NOMO-1 treated with DMSO at 0.1 percent for 48 hours (cell line): ENCODE data around the gene KLF13.
A peak's percentile ranks its signal among the peaks of the same experiment; 100 is the strongest.

ENCODE experiments used
- DNase-seq: peaks from one replicate; lab custom pipeline; 2025; ENCODE audit not compliant: unreplicated experiment; lab: John Stamatoyannopoulos, UW

The KLF13 gene

GRCh38 chr15:31330836-31331235, 4.2 kb downstream of the KLF13 start:
- DNase-seq, result no peak

- DNase-seq, result no peak
These were observed 4.8 kb downstream of the KLF13 start for GRCh38 chr15:31331389-31331788.

- DNase-seq, result no peak
These were observed 5.5 kb downstream of the KLF13 start for GRCh38 chr15:31332020-31332680.

- DNase-seq, result no peak
These were observed 6.0 kb downstream of the KLF13 start for GRCh38 chr15:31332681-31333071.

GRCh38 chr15:31333119-31333518, 6.5 kb downstream of the KLF13 start:
- peak; percentile 6 for DNase-seq

GRCh38 chr15:31333820-31334219, 7.2 kb downstream of the KLF13 start:
- DNase-seq, result no peak

- no peak for DNase-seq
These were observed 9.5 kb downstream of the KLF13 start for GRCh38 chr15:31335989-31336592.

- DNase-seq, result no peak
These were observed 10.1 kb downstream of the KLF13 start for GRCh38 chr15:31336593-31337295.

GRCh38 chr15:31337352-31338031, 10.9 kb downstream of the KLF13 start:
- DNase-seq, result no peak

GRCh38 chr15:31338318-31338878, 11.8 kb downstream of the KLF13 start:
- peak; percentile 31 for DNase-seq

- no peak for DNase-seq
These were observed 12.4 kb downstream of the KLF13 start for GRCh38 chr15:31338879-31339557.

GRCh38 chr15:31339558-31339895, 12.9 kb downstream of the KLF13 start:
- DNase-seq, result no peak

- no peak for DNase-seq
These were observed 13.4 kb downstream of the KLF13 start for GRCh38 chr15:31340047-31340446.

GRCh38 chr15:31340592-31340991, 14.0 kb downstream of the KLF13 start:
- DNase-seq, result no peak

GRCh38 chr15:31341071-31341470, 14.4 kb downstream of the KLF13 start:
- DNase-seq, result no peak

- no peak for DNase-seq
These were observed 15.0 kb downstream of the KLF13 start for GRCh38 chr15:31341496-31342195.

GRCh38 chr15:31342381-31342780, 15.7 kb downstream of the KLF13 start:
- no peak for DNase-seq

- no peak for DNase-seq
These were observed 16.4 kb downstream of the KLF13 start for GRCh38 chr15:31342781-31343626.

- DNase-seq, result no peak
These were observed 17.2 kb downstream of the KLF13 start for GRCh38 chr15:31343831-31344230.

- no peak for DNase-seq
These were observed 17.6 kb downstream of the KLF13 start for GRCh38 chr15:31344266-31344665.
